B cell (primary cell): ENCODE data around the gene TMEM129. TPM values are rescaled to one million over a fixed set of nuclear protein-coding genes. Genes with fewer than 3 reads are reported as not detected.

Experiments used
- ATAC-seq: fragments of 200-7000 bp; cut with Tn5 transposase; one replicate; pipeline ENCODE4 v1.10.0; 2021; ENCODE audit warnings: low read depth, mild to moderate bottlenecking, moderate number of reproducible peaks, moderate library complexity
- CTCF ChIA-PET: fragments of 350-600 bp; sonication (Branson Sonifier 250); formaldehyde crosslinking; loops from one replicate; lab custom pipeline; 2021; ENCODE audit warnings: antibody characterized with exemption, inconsistent platforms; lab: Charles Lee
- POLR2A ChIA-PET: fragments of 350-600 bp; sonication (Branson Sonifier 250); formaldehyde crosslinking; loops from one replicate; lab custom pipeline; 2021; ENCODE audit warnings: antibody characterized with exemption; lab: Charles Lee
- DNase-seq: peaks from one replicate; pipeline ENCODE4 v3.0.0; 2013
- H2AFZ ChIP-seq: 2 replicates; pipeline ENCODE4 v1.6.1; 2012; ENCODE audit warnings: mild to moderate bottlenecking, low read depth, low read length; ENCODE audit not compliant: insufficient read depth, poor library complexity, severe bottlenecking
- H3K27ac ChIP-seq, 2 donors: 1 replicate in 1 of 2; 2 replicates in 1 of 2; pipeline ENCODE4 v1.5.1; 2012 to 2013; ENCODE audit warnings: low read length in 2 of 2, mild to moderate bottlenecking in 2 of 2, moderate library complexity in 1 of 2
- H3K27me3 ChIP-seq, 4 experiments: fragments of 200-600 bp in 1 of 4; sonication (generic) in 1 of 4; replicated peaks in 1 of 4; 1 replicate in 2 of 4; 2 replicates in 2 of 4; pipeline versions ENCODE4 v1.6.1 to v1.7.0; 2013 to 2016; ENCODE audit warnings: low read length in 3 of 4, mild to moderate bottlenecking in 2 of 4, mixed read lengths in 1 of 4, moderate library complexity in 1 of 4; ENCODE audit not compliant: insufficient read depth in 4 of 4, control insufficient read depth in 3 of 4; ENCODE audit errors: control extremely low read depth in 1 of 4
- H3K36me3 ChIP-seq, 2 experiments: replicated peaks in 1 of 2; 1 replicate in 1 of 2; 2 replicates in 1 of 2; pipeline versions ENCODE4 v1.6.1 to v1.7.1; 2013; ENCODE audit warnings: low read length in 1 of 2; ENCODE audit not compliant: insufficient read depth in 2 of 2, control insufficient read depth in 1 of 2; ENCODE audit errors: control extremely low read depth in 1 of 2, extremely low read depth in 1 of 2
- H3K4me1 ChIP-seq, 2 donors: fragments of 200-600 bp in 1 of 2; sonication (generic) in 1 of 2; 1 replicate in 1 of 2; 2 replicates in 1 of 2; pipeline versions ENCODE4 v1.5.1 to v1.6.1; 2013 to 2017; ENCODE audit warnings: low read length in 2 of 2; ENCODE audit not compliant: control insufficient read depth in 2 of 2, insufficient read depth in 2 of 2
- H3K4me2 ChIP-seq: replicated peaks from 2 replicates; pipeline ENCODE3; 2012; ENCODE audit warnings: mild to moderate bottlenecking, low read depth, low read length; ENCODE audit not compliant: poor library complexity, severe bottlenecking
- H3K4me3 ChIP-seq, 5 experiments: fragments of 200-600 bp in 1 of 5; sonication (generic) in 1 of 5; 1 replicate in 3 of 5; 2 replicates in 2 of 5; pipeline versions ENCODE4 v1.5.1 to v1.7.0; 2011 to 2016; ENCODE audit warnings: low read length in 4 of 5, mild to moderate bottlenecking in 4 of 5, low read depth in 2 of 5, control low read depth in 1 of 5, moderate library complexity in 1 of 5; ENCODE audit not compliant: insufficient read depth in 1 of 5; ENCODE audit errors: control extremely low read depth in 1 of 5, extremely low read depth in 1 of 5
- H3K79me2 ChIP-seq: fragments of 200-600 bp; sonication (generic); one replicate; pipeline ENCODE4 v1.6.0; 2016; ENCODE audit warnings: low read length; ENCODE audit not compliant: control insufficient read depth, insufficient read depth
- H3K9ac ChIP-seq: fragments of 200-600 bp; sonication (generic); 2 replicates; pipeline ENCODE4 v1.6.1; 2017; ENCODE audit warnings: mild to moderate bottlenecking, low read length, moderate library complexity
- H3K9me3 ChIP-seq, 3 donors: one replicate each; pipeline versions ENCODE4 v1.6.1 to v1.7.1; 2013; ENCODE audit warnings: low read length in 2 of 3; ENCODE audit not compliant: control insufficient read depth in 2 of 3, insufficient read depth in 1 of 3; ENCODE audit errors: control extremely low read depth in 1 of 3
- H4K20me1 ChIP-seq: 2 replicates; pipeline ENCODE4 v1.6.0; 2012; ENCODE audit warnings: mild to moderate bottlenecking, low read length; ENCODE audit not compliant: insufficient read depth, control insufficient read depth, poor library complexity, severe bottlenecking
- H3K27ac Mint-ChIP-seq: one replicate; pipeline ENCODE4 v1.8.0; 2021; ENCODE audit warnings: mixed read lengths
- H3K27me3 Mint-ChIP-seq: one replicate; pipeline ENCODE4 v1.8.0; 2021; ENCODE audit warnings: mixed read lengths
- H3K4me1 Mint-ChIP-seq: one replicate; pipeline ENCODE4 v1.8.0; 2021; ENCODE audit warnings: mixed read lengths
- H3K4me3 Mint-ChIP-seq: one replicate; pipeline ENCODE4 v1.8.0; 2021; ENCODE audit warnings: mixed read lengths
- H3K9me3 Mint-ChIP-seq: one replicate; pipeline ENCODE4 v1.8.0; 2022; ENCODE audit warnings: mixed read lengths; ENCODE audit not compliant: insufficient read depth
- CTCF ChIP-seq: fragments of 200-600 bp; IDR thresholded peaks from one replicate; pipeline ENCODE4 v1.8.0; 2022; ENCODE audit warnings: antibody characterized with exemption, mild to moderate bottlenecking
- EZH2 ChIP-seq: IDR thresholded peaks from 2 replicates; pipeline ENCODE4 v1.6.1; 2012; ENCODE audit warnings: borderline replicate concordance, low read depth, mild to moderate bottlenecking, moderate library complexity, low read length; ENCODE audit not compliant: insufficient read depth, poor library complexity, severe bottlenecking
- WGBS: methylation state at CpG from one replicate; pipeline ENCODE4 v1.1.5; 2013; ENCODE audit warnings: missing lambda C conversion rate; ENCODE audit not compliant: insufficient coverage; 5-methylcytosine and 5-hydroxymethylcytosine counted together
- intact Hi-C: fragments of 100-400 bp; cut with micrococcal nuclease; formaldehyde crosslinking; loops from one replicate; pipeline ENCODE4 v1.10.0; 2022
- polyA plus RNA-seq: library from polyadenylated mRNA; depleted of rRNA; stranded (reverse); fragments of >200 nt; gene quantifications from 2 replicates; pipeline ENCODE4 v1.2.3, GENCODE V29; 2012
- total RNA-seq, 2 donors: library from RNA; stranded (reverse); fragments of 120-200 nt in 1 of 2; gene quantifications; 1 replicate in 1 of 2; 2 replicates in 1 of 2; pipeline versions ENCODE4 v1.2.3 to v1.2.4, GENCODE V29; 2013 to 2022

TMEM129 gene
- total and polyA plus RNA-seq, 2 donors (not counting 1 experiment from before 2014, with no cell fraction given): 41.0 to 76.5 TPM

DNA sequence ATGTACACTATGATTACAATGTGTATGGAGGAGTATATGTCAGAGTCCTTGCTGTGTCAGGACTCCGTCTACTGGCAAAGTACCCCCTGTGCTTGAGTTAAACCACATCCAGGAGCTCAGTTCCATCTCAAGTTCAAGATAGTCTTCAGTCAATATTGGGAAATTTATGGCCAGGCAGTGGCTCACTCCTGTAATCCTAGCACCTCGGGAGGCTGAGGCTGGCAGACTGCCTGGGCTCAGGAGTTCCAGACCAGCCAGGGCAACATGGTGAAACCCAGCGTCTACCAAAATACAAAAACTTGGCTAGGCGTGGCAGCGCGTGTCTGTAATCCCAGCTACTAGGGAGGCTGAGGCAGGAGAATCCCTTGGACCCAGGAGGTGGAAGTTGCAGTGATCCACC, 14.8 kb downstream of the TMEM129 start:
- no peaks in the 10 kb centered on the region for H3K9me3 ChIP-seq
- peaks cover 56% of the 10 kb centered on the region for H4K20me1 ChIP-seq
- H3K4me2 ChIP-seq: no peak overlapping the region
- no peaks in the 10 kb centered on the region for H3K27me3 ChIP-seq
- Mint-ChIP-seq H3K27ac (no peak overlapping the region), H3K9me3 (no peaks in the 10 kb centered on the region), H3K4me1 (peaks cover 32% of the 10 kb centered on the region), H3K27me3 (no peaks in the 10 kb centered on the region), H3K4me3 (no peak overlapping the region)
- ChIA-PET POLR2A (no interaction called here), CTCF (interaction anchor here (1.3 to 5.5 kb wide), 2 partner anchors 13 to 23 kb away, joined by 3 to 54 read pairs; no protein-coding TSS in a partner anchor)
- H3K4me3 ChIP-seq: no peak overlapping the region
- H3K4me1 ChIP-seq: peaks cover 13 to 16% of the 10 kb centered on the region in 2 donors
- no peak for DNase-seq
- no peak for ATAC-seq
- intact Hi-C loops: no loop called here
- H3K36me3 ChIP-seq: peaks cover 0 to 27% of the 10 kb centered on the region in 2 experiments
- H3K79me2 ChIP-seq: peaks cover 97% of the 10 kb centered on the region
- no peak overlapping the region for H3K27ac ChIP-seq
- H2AFZ ChIP-seq: no peak overlapping the region
- H3K9ac ChIP-seq: no peak overlapping the region
- WGBS: 100% methylated on average over 4 of the region's 6 CpGs
- TF ChIP-seq CTCF (no peak), EZH2 (no peak)

DNA sequence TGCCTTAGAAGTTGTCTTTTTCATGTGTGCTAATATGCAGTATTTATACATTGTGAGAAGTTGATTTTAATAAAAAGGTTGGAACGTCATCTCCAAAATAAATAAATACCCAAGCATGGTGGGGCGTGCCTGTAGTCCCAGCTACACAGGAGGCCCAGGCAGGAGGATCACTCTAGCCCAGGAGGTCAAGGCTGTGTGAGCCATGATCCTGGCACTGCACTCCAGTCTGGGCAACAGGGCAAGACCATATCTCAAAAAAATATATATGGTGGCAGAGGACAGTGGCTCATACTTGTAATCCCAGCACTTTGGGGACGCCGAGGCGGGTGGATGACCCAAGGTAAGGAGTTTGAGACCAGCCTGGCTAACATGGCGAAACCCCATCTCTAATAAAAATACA, 15.4 kb downstream of the TMEM129 start:
- H3K4me3 Mint-ChIP-seq: no peak overlapping the region
- CTCF ChIA-PET: interaction anchor here (5.5 kb wide), 1 partner anchor 12 kb away, joined by 54 read pairs; no protein-coding TSS in a partner anchor

More for the DNA sequence above, 15.4 kb downstream of the TMEM129 start:
- Histone ChIP-seq H4K20me1 (peaks cover 50% of the 10 kb centered on the region), H3K27ac (no peak overlapping the region), H3K9ac (no peak overlapping the region), H3K4me1 (peaks cover 7 to 10% of the 10 kb centered on the region in 2 donors), H3K4me3 (no peak overlapping the region), H3K9me3 (no peaks in the 10 kb centered on the region), H2AFZ (no peak overlapping the region), H3K27me3 (no peaks in the 10 kb centered on the region), H3K4me2 (no peak overlapping the region), H3K79me2 (peaks cover 97% of the 10 kb centered on the region), H3K36me3 (peaks cover 0 to 29% of the 10 kb centered on the region in 2 experiments)
- intact Hi-C loops: no loop called here
- Mint-ChIP-seq H3K27ac (no peak overlapping the region), H3K9me3 (no peaks in the 10 kb centered on the region), H3K4me1 (peaks cover 27% of the 10 kb centered on the region), H3K27me3 (no peaks in the 10 kb centered on the region)
- ATAC-seq (no peak), DNase-seq (no peak)
- POLR2A ChIA-PET: no interaction called here
- TF ChIP-seq CTCF (no peak), EZH2 (no peak)
- WGBS: 100% methylated on average over 1 of the region's 6 CpGs
